NCI-H524 (cell line): Measurements from ENCODE around the gene PMM1.
"Not testable (repeated sequence)": the region's sequence is repeated elsewhere in the genome, so short reads cannot be mapped to it uniquely, and the experiment has no call there.

ENCODE experiments used
- DNase-seq, 2 experiments: peaks; one replicate each; lab custom pipeline; 2025; lab: John Stamatoyannopoulos, UW

Gene PMM1

GRCh38 chr22:41589391-41590241, at the start of gene PMM1:
TSS of gene PMM1 (minus strand) at chr22:41589840. CDS start at chr22:41589805, 35 bp downstream.
- DNase-seq: peak; percentile 99 to 100

GRCh38 chr22:41638748-41639147, 49.1 kb upstream of the PMM1 start:
- DNase-seq: no peak

GRCh38 chr22:41638124-41638523, 48.5 kb upstream of the PMM1 start:
- DNase-seq: no peak

GRCh38 chr22:41637623-41638022, 48.0 kb upstream of the PMM1 start:
- DNase-seq: not testable (repeated sequence)

GRCh38 chr22:41636467-41636866, 46.8 kb upstream of the PMM1 start:
- no peak for DNase-seq

GRCh38 chr22:41634610-41635009, 45.0 kb upstream of the PMM1 start:
- not testable (repeated sequence) for DNase-seq

- DNase-seq: not testable (repeated sequence)
Measured at GRCh38 chr22:41631615-41632014, 42.0 kb upstream of the PMM1 start.

GRCh38 chr22:41631115-41631514, 41.5 kb upstream of the PMM1 start:
- not testable (repeated sequence) for DNase-seq

GRCh38 chr22:41625577-41625976, 35.9 kb upstream of the PMM1 start:
- DNase-seq: no peak

- DNase-seq: no peak
Measured at GRCh38 chr22:41621911-41622179, 32.2 kb upstream of the PMM1 start.

- DNase-seq: peak; percentile 99
Measured at GRCh38 chr22:41621099-41621910, 31.7 kb upstream of the PMM1 start, which contains the start of gene XRCC6. TSS of gene XRCC6 (plus strand) at chr22:41621295. CDS start at chr22:41622005, 710 bp downstream.

GRCh38 chr22:41620589-41621098, 31.0 kb upstream of the PMM1 start, which contains the start of gene DESI1:
TSS of gene DESI1 (minus strand) at chr22:41621043. CDS start at chr22:41620839, 204 bp downstream.
- peak; percentile 34 to 71 for DNase-seq

GRCh38 chr22:41619979-41620588, 30.4 kb upstream of the PMM1 start:
- DNase-seq: peak; percentile 34 to 71

GRCh38 chr22:41613456-41613855, 23.8 kb upstream of the PMM1 start:
- DNase-seq: no peak

- DNase-seq: no peak
Measured at GRCh38 chr22:41612603-41613306, 23.1 kb upstream of the PMM1 start.

GRCh38 chr22:41608386-41608785, 18.7 kb upstream of the PMM1 start:
- no peak for DNase-seq

- DNase-seq: no peak
Measured at GRCh38 chr22:41603873-41604332, 14.3 kb upstream of the PMM1 start.

GRCh38 chr22:41600976-41601375, 11.3 kb upstream of the PMM1 start:
- DNase-seq: no peak

GRCh38 chr22:41598891-41599635, 9.4 kb upstream of the PMM1 start:
- DNase-seq: no peak

- DNase-seq: no peak
Measured at GRCh38 chr22:41598081-41598480, 8.4 kb upstream of the PMM1 start.

- DNase-seq: no peak
Measured at GRCh38 chr22:41597635-41597953, 8.0 kb upstream of the PMM1 start.
